DLD1 (cell line): ENCODE data around the gene KIF20B.
"Not testable (repeated sequence)": the region's sequence is repeated elsewhere in the genome, so short reads cannot be mapped to it uniquely, and the experiment has no call there.

Experiments used
- in situ Hi-C: cut with HindIII; loops from 2 replicates; pipeline ENCODE4 v1.10.0; 2017; ENCODE audit warnings: low sequenced_read_pairs

KIF20B gene

GRCh38 chr10:89776665-89777064, 75.3 kb downstream of the KIF20B start:
- in situ Hi-C loops = no loop called here

GRCh38 chr10:89782470-89782869, 81.1 kb downstream of the KIF20B start:
- in situ Hi-C loops = no loop called here

GRCh38 chr10:89783406-89783805, 82.0 kb downstream of the KIF20B start:
- in situ Hi-C loops = no loop called here

- in situ Hi-C loops = no loop called here
Measured at GRCh38 chr10:89785095-89785494, 83.7 kb downstream of the KIF20B start.

GRCh38 chr10:89789188-89789877, 87.9 kb downstream of the KIF20B start:
- in situ Hi-C loops = no loop called here

GRCh38 chr10:89792187-89792586, 90.8 kb downstream of the KIF20B start:
- in situ Hi-C loops = no loop called here

- in situ Hi-C loops = no loop called here
Measured at GRCh38 chr10:89793649-89794254, 92.4 kb downstream of the KIF20B start.

- in situ Hi-C loops = no loop called here
Measured at GRCh38 chr10:89795840-89796239, 94.5 kb downstream of the KIF20B start.

GRCh38 chr10:89798092-89798491, 96.7 kb downstream of the KIF20B start:
- in situ Hi-C loops = no loop called here

GRCh38 chr10:89799573-89799972, 98.2 kb downstream of the KIF20B start:
- in situ Hi-C loops = no loop called here

GRCh38 chr10:89805599-89806013, 104.2 kb downstream of the KIF20B start:
- in situ Hi-C loops = no loop called here

GRCh38 chr10:89808842-89809241, 107.5 kb downstream of the KIF20B start:
- in situ Hi-C loops = no loop called here

GRCh38 chr10:89809766-89810165, 108.4 kb downstream of the KIF20B start:
- in situ Hi-C loops = no loop called here

- in situ Hi-C loops = no loop called here
Measured at GRCh38 chr10:89810908-89811525, 109.6 kb downstream of the KIF20B start.

GRCh38 chr10:89813546-89813945, 112.2 kb downstream of the KIF20B start:
- in situ Hi-C loops = no loop called here

- in situ Hi-C loops = no loop called here
Measured at GRCh38 chr10:89814278-89814677, 112.9 kb downstream of the KIF20B start.

GRCh38 chr10:89815049-89815853, 113.9 kb downstream of the KIF20B start:
- in situ Hi-C loops = no loop called here

GRCh38 chr10:89819008-89819407, 117.6 kb downstream of the KIF20B start:
- in situ Hi-C loops = not testable (repeated sequence)
